Medulla oblongata (tissue), 1 donor: ENCODE results near the gene PTRH1.
"Not testable (repeated sequence)": the region's sequence is repeated elsewhere in the genome, so short reads cannot be mapped to it uniquely, and the experiment has no call there.

Source experiments
- DNase-seq: peaks from one replicate; pipeline ENCODE4 v3.0.0-alpha.2; 2015; ENCODE audit errors: extremely low spot score

The PTRH1 gene, protein sequence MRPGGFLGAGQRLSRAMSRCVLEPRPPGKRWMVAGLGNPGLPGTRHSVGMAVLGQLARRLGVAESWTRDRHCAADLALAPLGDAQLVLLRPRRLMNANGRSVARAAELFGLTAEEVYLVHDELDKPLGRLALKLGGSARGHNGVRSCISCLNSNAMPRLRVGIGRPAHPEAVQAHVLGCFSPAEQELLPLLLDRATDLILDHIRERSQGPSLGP

DNA sequence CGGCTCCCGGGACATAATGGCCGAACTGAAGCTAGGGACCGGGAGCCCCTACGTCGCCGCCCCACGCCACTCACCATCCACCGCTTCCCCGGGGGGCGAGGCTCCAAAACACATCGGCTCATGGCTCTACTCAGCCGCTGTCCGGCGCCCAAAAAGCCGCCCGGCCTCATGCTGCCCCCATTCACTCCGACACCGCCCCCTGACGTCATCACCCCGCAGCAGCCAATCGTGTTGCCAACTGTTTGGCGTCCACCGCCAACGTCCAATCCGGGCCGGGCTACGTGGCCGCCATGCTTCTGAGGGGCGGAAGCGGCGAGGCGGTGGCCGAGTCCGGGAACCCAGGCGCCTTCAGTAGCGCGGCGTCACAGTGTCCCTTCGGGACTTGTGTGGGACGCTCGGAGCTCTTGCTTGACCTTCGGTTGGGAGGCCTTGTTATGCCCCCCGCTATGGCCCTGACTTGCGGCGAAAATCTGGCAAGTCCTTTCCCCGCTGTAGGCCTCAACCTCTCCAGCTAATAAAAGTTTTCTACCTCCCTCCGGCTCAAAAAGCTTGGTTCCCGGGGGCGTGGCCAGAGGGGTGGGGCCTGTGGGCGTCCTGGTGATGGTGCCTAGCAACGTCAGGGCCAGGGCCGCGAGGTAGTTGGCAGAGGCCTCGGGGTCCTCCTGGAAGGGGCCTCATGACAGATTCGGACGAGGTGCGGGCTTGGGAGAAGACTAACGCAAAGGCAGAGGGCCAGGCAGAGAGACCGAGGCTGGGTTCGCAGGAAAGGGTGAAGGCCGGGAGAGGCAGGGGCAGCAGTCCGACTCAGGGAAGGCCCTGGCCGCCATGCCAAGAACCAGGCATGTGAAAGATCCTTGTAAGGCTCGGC lies at the start of gene PTRH1, which contains the start of gene TTC16:
PTRH1 (minus strand) TSS at position 194 of the 868 bp plus-strand sequence; CDS start at position 170, 24 bp downstream.
TTC16 (plus strand) TSS at position 610 of the 868 bp plus-strand sequence; CDS start at position 677, 67 bp downstream.
- DNase-seq: peak; percentile 98

GRCh38 chr9:127763918-127764384 lies 48.5 kb upstream of the PTRH1 start:
- DNase-seq: peak; percentile 42

- DNase-seq: peak; percentile 54
These were observed 46.7 kb upstream of the PTRH1 start for GRCh38 chr9:127762111-127762676.

GRCh38 chr9:127761491-127761956 lies 46.1 kb upstream of the PTRH1 start:
- DNase-seq: no peak

DNA sequence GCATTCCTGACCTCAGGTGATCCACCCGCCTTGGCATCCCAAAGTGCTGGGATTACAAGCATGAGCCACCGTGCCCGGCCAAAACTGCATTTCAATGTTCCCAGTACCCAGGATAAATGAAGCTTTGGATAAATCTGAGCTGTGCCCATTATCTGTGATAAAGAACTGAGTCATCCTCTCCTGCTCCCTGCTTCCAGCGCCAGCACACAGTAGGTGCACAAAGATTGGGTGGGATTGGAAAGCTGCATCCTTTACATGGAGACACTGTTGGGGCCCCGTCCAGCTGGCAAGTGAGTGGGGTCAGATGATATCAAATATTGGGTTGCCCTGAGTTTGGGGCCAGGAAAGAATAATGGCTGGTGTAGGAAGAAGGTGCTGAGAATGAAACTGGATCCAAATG lies 45.6 kb upstream of the PTRH1 start:
- no peak for DNase-seq

- DNase-seq: no peak
These were observed 43.4 kb upstream of the PTRH1 start for GRCh38 chr9:127758843-127759242.

DNA sequence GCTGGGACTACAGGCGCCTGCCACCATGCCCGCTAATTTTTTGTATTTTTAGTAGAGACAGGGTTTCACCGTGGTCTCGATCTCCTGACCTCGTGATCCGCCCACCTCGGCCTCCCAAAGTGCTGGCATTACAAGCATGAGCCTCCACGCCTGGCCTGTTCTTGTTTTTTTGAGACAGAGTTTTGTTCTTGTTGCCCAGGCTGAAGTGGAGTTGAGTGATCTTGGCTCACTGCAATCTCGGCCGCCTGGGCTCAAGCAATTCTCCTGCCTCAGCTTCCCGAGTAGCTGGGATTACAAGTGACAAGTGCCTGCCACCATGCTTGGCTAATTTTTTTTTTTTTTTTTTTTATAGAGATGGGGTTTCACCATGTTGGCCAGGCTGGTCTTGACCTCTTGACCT lies 41.3 kb upstream of the PTRH1 start:
- not testable (repeated sequence) for DNase-seq

DNA sequence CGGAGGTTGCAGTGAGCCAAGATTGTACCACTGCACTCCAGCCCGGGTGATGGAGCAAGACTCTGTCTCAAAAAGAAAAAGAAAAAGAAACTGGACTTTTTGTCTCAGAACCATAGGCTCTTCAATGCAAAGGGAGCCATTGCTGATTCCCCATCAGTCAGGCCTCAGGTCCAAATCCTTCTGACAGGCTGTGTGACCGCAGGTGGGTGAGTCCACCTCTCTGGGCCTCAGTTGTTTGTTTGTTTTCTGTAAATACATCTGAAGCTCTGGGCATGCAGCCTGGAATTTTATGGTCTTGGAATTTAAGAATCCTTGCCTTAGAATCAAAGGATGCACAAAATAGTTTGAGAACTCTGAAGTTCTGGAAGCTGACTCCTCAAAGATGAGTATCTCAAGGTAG lies 40.8 kb upstream of the PTRH1 start:
- DNase-seq: no peak

- DNase-seq: no peak
These were observed 39.9 kb upstream of the PTRH1 start for GRCh38 chr9:127755061-127756060.

- peak; percentile 15 for DNase-seq
These were observed 38.9 kb upstream of the PTRH1 start for GRCh38 chr9:127754099-127755060.

- no peak for DNase-seq
These were observed 38.2 kb upstream of the PTRH1 start for GRCh38 chr9:127753622-127754021.

DNA sequence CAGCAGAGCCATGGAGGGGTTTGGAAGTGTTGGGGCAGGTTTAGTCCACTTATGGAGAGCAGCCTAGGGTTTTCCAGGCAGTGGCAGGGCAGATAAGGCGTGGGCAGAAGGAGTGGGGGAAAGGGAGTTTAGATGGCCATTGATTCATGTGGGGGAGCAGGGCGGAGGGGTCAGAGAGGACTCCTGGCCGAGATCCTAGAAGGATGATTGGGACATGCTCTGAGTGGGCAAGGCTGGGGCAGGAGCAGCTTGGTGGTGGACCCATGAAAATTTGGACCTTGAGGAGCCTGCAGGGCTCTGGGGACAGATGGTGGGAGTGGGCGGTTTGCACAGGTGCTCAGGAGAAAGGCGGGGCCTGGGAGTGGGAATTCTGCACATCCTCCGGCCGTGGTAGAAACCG lies 37.7 kb upstream of the PTRH1 start:
- no peak for DNase-seq

- no peak for DNase-seq
These were observed 36.0 kb upstream of the PTRH1 start for GRCh38 chr9:127751269-127752054.

- DNase-seq: no peak
These were observed 33.8 kb upstream of the PTRH1 start for GRCh38 chr9:127749090-127749787.

DNA sequence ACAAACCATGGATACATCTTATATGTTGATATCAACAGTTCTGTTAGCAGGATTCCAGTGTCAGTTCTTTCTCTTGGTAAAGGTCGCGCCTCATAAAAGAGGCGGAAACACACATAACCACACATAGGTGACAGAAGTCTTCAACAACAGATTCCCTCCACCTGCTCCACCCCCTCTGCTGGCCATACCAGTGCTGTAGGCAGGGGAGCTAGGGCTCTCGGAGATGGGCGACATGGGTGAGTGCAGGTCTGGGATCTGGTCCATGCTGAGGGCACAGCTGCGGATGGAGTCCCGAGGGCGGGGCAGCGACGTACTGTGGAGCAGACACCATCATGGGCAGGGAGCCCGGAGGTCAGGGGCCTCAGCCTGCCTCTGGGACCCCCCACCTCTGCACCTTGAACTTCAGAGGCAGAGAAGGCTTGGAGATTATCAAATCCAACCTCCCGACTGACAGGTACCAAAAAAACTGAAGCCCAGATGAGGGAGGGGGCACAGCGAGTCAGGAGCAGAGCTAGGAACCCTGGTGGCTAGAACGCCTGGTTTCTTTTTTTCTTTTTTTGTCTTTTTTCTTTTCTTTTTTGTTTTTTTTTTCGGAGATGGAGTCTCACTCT lies 31.6 kb upstream of the PTRH1 start:
- no peak for DNase-seq

GRCh38 chr9:127744398-127745110 lies 29.1 kb upstream of the PTRH1 start:
- DNase-seq: no peak

DNA sequence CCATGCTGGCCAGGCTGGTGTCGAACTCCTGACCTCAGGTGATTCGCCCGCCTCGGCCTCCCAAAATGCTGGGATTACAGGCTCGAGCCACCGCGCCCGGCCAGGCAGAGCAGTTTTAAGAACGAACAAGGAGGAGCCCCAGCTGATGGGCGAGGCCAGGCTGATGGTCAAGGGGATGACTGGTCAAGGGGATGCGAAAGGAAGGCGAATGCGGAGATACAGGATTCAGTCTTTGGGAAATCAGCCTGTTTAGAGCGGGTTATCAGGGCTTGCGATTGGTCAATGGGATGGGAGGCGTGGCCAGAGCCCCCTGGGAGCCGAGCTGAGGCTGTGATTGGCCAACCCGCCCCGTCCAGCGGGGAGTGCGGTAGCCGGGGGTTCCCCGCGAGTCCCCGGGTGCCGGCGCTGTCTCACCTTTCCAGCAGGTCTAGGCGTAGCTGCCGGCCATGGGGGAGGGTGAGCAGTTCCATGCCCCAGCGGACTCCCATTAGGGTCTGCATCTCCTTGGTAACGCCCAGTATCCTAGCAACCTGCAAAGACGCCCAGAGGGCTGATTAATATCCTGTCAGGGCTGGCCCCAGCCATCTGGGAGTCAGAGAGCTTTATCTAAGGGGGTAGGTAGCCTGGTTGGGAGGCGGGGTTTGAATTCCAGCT lies 27.1 kb upstream of the PTRH1 start:
- DNase-seq: peak; percentile 25
